Psoas muscle (tissue), 8 donors: ENCODE results near the gene HS3ST4. TPM values are rescaled to one million over a fixed set of nuclear protein-coding genes. Genes with fewer than 3 reads are reported as not detected.

Experiments
- ATAC-seq, 4 donors: fragments of 200-7000 bp; cut with Tn5 transposase; one replicate each; pipeline ENCODE4 v1.9.1; 2020; ENCODE audit warnings: moderate library complexity in 3 of 4, mild to moderate bottlenecking in 2 of 4
- DNase-seq, 2 donors: peaks; one replicate each; pipeline ENCODE4 v3.0.0-alpha.2; 2020
- H3K27ac ChIP-seq: fragments of 200-600 bp; one replicate; pipeline ENCODE4 v1.8.0; 2022
- H3K27me3 ChIP-seq, 3 donors: fragments of 200-600 bp in 1 of 3; one replicate each; pipeline versions ENCODE4 v1.6.1 to v1.8.0; 2013 to 2022; ENCODE audit warnings: low read length in 2 of 3, mild to moderate bottlenecking in 2 of 3, moderate library complexity in 1 of 3; ENCODE audit not compliant: insufficient read depth in 3 of 3
- H3K36me3 ChIP-seq, 2 donors: fragments of 200-600 bp in 1 of 2; one replicate each; pipeline versions ENCODE4 v1.6.1 to v1.8.0; 2013 to 2022; ENCODE audit warnings: low read depth in 1 of 2, mild to moderate bottlenecking in 1 of 2, moderate library complexity in 1 of 2; ENCODE audit not compliant: insufficient read depth in 1 of 2
- H3K4me1 ChIP-seq: fragments of 200-600 bp; one replicate; pipeline ENCODE4 v1.8.0; 2022
- H3K4me3 ChIP-seq: fragments of 200-600 bp; one replicate; pipeline ENCODE4 v1.8.0; 2022; ENCODE audit warnings: mild to moderate bottlenecking
- H3K9me3 ChIP-seq: fragments of 200-600 bp; one replicate; pipeline ENCODE4 v1.8.0; 2022
- CTCF ChIP-seq: fragments of 200-600 bp; IDR thresholded peaks from one replicate; pipeline ENCODE4 v1.8.0; 2022; ENCODE audit warnings: antibody characterized with exemption
- WGBS, 3 donors: extraction: QIAGEN DNeasy Blood & Tissue Kit; methylation state at CpG; one replicate each; pipeline versions ENCODE4 v1.1.6 to v1.1.7; 2013; 5-methylcytosine and 5-hydroxymethylcytosine counted together
- intact Hi-C, 2 donors: fragments of 100-400 bp; cut with DNase I; formaldehyde crosslinking; loops; one replicate each; pipeline versions ENCODE4 v1.11.0 to v1.14.2; 2022
- polyA plus RNA-seq, 3 donors: library from polyadenylated mRNA; stranded (reverse); fragments of 200-250 nt; gene quantifications; one replicate each; pipeline ENCODE4 v1.2.3, GENCODE V29; 2013
- total RNA-seq, 4 donors: library from RNA; stranded (reverse); fragmentation: NEBNext Ultra II Directional in 2 of 4; extraction: Animal tissue kit (Norgen Biotek cat#: 25700) in 2 of 4; gene quantifications; one replicate each; pipeline versions ENCODE4 v1.2.1 to v1.2.4, GENCODE V29; 2021 to 2023
- donor health status: healthy with polysubstance abuse.
- donor health status: DM: no; HTN: no; CAD: no; lungs with moderate emphysema.
- donor health status: Bipolar disorder and iron deficiency.
- donor health status: healthy.
- donor health status: DM: yes; HTN: yes; CAD: no.
- donor health status: DM: no; HTN: no; CAD: no.
- donor health status: DM: no; HTN: no; CAD: no.
- donor health status: DM: yes; HTN: yes; CAD: no.

Gene HS3ST4
- total and polyA plus RNA-seq, 7 donors = 0.01 TPM; not detected in 6

- TF ChIP-seq CTCF = no peak
- Histone ChIP-seq H3K27ac (no peak overlapping the region), H3K4me3 (no peak overlapping the region), H3K36me3 (no peaks in the 10 kb centered on the region), H3K9me3 (no peaks in the 10 kb centered on the region), H3K4me1 (no peaks in the 10 kb centered on the region), H3K27me3 (peaks cover 0 to 1% (median 0%) of the 10 kb centered on the region in 3 donors)
- no peak for DNase-seq
- intact Hi-C loops = no loop called here
- ATAC-seq = no peak
- 57 to 66% (median 63%) methylated on average over 9 of the region's 9 CpGs for WGBS, 3 donors
These were observed 350.4 kb downstream of the HS3ST4 start for GRCh38 chr16:26041952-26042668.

GRCh38 chr16:26050472-26050871 is 358.7 kb downstream of the HS3ST4 start:
- intact Hi-C loops = no loop called here
- no peak overlapping the region for H3K4me3 ChIP-seq
- 61 to 68% (median 66%) methylated on average over 9 of the region's 9 CpGs for WGBS, 3 donors
- no peaks in the 10 kb centered on the region for H3K9me3 ChIP-seq
- no peaks in the 10 kb centered on the region for H3K4me1 ChIP-seq
- no peaks in the 10 kb centered on the region for H3K36me3 ChIP-seq
- TF ChIP-seq CTCF = no peak
- no peak overlapping the region for H3K27ac ChIP-seq
- no peak for DNase-seq
- H3K27me3 ChIP-seq = no peaks in the 10 kb centered on the region
- ATAC-seq = no peak

GRCh38 chr16:26051063-26051462 is 359.3 kb downstream of the HS3ST4 start:
- Histone ChIP-seq H3K4me1 (no peaks in the 10 kb centered on the region), H3K9me3 (no peaks in the 10 kb centered on the region), H3K4me3 (no peak overlapping the region), H3K27ac (no peak overlapping the region), H3K27me3 (no peaks in the 10 kb centered on the region), H3K36me3 (no peaks in the 10 kb centered on the region)
- no peak for ATAC-seq
- WGBS, 3 donors = 37 to 52% (median 41%) methylated on average over 2 of the region's 2 CpGs
- TF ChIP-seq CTCF = no peak
- DNase-seq = no peak
- intact Hi-C loops = no loop called here

GRCh38 chr16:26053889-26054288 is 362.1 kb downstream of the HS3ST4 start:
- no peaks in the 10 kb centered on the region for H3K36me3 ChIP-seq
- DNase-seq (no peak), ATAC-seq (no peak)
- intact Hi-C loops = no loop called here
- 85 to 91% (median 87%) methylated on average over 3 of the region's 3 CpGs for WGBS, 3 donors
- no peak overlapping the region for H3K27ac ChIP-seq
- no peaks in the 10 kb centered on the region for H3K27me3 ChIP-seq
- no peak overlapping the region for H3K4me3 ChIP-seq
- H3K4me1 ChIP-seq = no peaks in the 10 kb centered on the region
- TF ChIP-seq CTCF = no peak
- no peaks in the 10 kb centered on the region for H3K9me3 ChIP-seq

GRCh38 chr16:26058326-26058725 is 366.6 kb downstream of the HS3ST4 start:
- H3K27ac ChIP-seq = no peak overlapping the region
- no peak overlapping the region for H3K4me3 ChIP-seq
- WGBS, 3 donors = 38 to 51% (median 42%) methylated on average over 3 of the region's 3 CpGs

More at GRCh38 chr16:26058326-26058725, 366.6 kb downstream of the HS3ST4 start:
- DNase-seq = no peak
- intact Hi-C loops = no loop called here
- no peak for ATAC-seq
- TF ChIP-seq CTCF = no peak
- Histone ChIP-seq H3K36me3 (no peaks in the 10 kb centered on the region), H3K9me3 (no peaks in the 10 kb centered on the region), H3K27me3 (no peaks in the 10 kb centered on the region), H3K4me1 (no peaks in the 10 kb centered on the region)
